Chondrocyte (in vitro differentiated cells): ENCODE measurements around the gene KANK2. TPM values are rescaled to one million over a fixed set of nuclear protein-coding genes. Genes with fewer than 3 reads are reported as not detected.

Experiments
- DNase-seq: peaks from one replicate; pipeline ENCODE4 v3.0.0; 2021; ENCODE audit warnings: mixed read lengths, low spot score
- H3K27ac Mint-ChIP-seq: one replicate; pipeline ENCODE4 v1.8.0; 2021; ENCODE audit warnings: mild to moderate bottlenecking, moderate library complexity, mixed read lengths; ENCODE audit not compliant: unreplicated experiment
- H3K27me3 Mint-ChIP-seq: 2 replicates; pipeline ENCODE4 v1.8.0; 2021; ENCODE audit warnings: low read depth, mixed read lengths
- H3K36me3 Mint-ChIP-seq: 2 replicates; pipeline ENCODE4 v1.8.0; 2021; ENCODE audit warnings: low read depth, mixed read lengths
- H3K4me1 Mint-ChIP-seq: 2 replicates; pipeline ENCODE4 v1.8.0; 2021; ENCODE audit warnings: low read depth, mild to moderate bottlenecking, mixed read lengths
- H3K4me3 Mint-ChIP-seq: one replicate; pipeline ENCODE4 v1.8.0; 2021; ENCODE audit warnings: mild to moderate bottlenecking, moderate library complexity, mixed read lengths; ENCODE audit not compliant: unreplicated experiment
- H3K9me3 Mint-ChIP-seq: 2 replicates; pipeline ENCODE4 v1.8.0; 2021; ENCODE audit warnings: low read depth, mixed read lengths
- CTCF ChIP-seq: fragments of 200-600 bp; sonication (generic); IDR thresholded peaks from 2 replicates; pipeline ENCODE4 v1.5.0; 2021; ENCODE audit warnings: antibody characterized with exemption, mild to moderate bottlenecking, moderate library complexity
- total RNA-seq: library from RNA; stranded (reverse); gene quantifications from 3 replicates; pipeline ENCODE4 v1.2.1, GENCODE V29; 2021

The KANK2 gene
- total RNA-seq, 1 donor from 2014 or later = 243 TPM

- Mint-ChIP-seq H3K4me3 (peak overlapping the region; percentile 92), H3K9me3 (no peaks in the 10 kb centered on the region), H3K4me1 (peaks cover 50% of the 10 kb centered on the region), H3K27me3 (no peaks in the 10 kb centered on the region), H3K27ac (peak overlapping the region; percentile 86), H3K36me3 (peaks cover 11% of the 10 kb centered on the region)
- DNase-seq = no peak
- no peak for TF ChIP-seq CTCF
Measured at GRCh38 chr19:11195681-11196080, 1.7 kb downstream of the KANK2 start.

- peaks cover 57% of the 10 kb centered on the region for H3K4me1 Mint-ChIP-seq
- no peak for DNase-seq
- peak overlapping the region; percentile 86 for H3K27ac Mint-ChIP-seq
- peak overlapping the region; percentile 92 for H3K4me3 Mint-ChIP-seq
- H3K27me3 Mint-ChIP-seq = no peaks in the 10 kb centered on the region
- no peaks in the 10 kb centered on the region for H3K9me3 Mint-ChIP-seq
- peaks cover 11% of the 10 kb centered on the region for H3K36me3 Mint-ChIP-seq
- no peak for TF ChIP-seq CTCF
Measured at GRCh38 chr19:11194656-11195558, 2.4 kb downstream of the KANK2 start.

- Mint-ChIP-seq H3K4me3 (peak overlapping the region; percentile 92), H3K27me3 (no peaks in the 10 kb centered on the region), H3K9me3 (no peaks in the 10 kb centered on the region), H3K36me3 (peaks cover 11% of the 10 kb centered on the region), H3K4me1 (peaks cover 64% of the 10 kb centered on the region), H3K27ac (peak overlapping the region; percentile 65)
- DNase-seq = no peak
- TF ChIP-seq CTCF = no peak
Measured at GRCh38 chr19:11194173-11194572, 3.2 kb downstream of the KANK2 start.

GRCh38 chr19:11192957-11193939, 4.1 kb downstream of the KANK2 start:
- Mint-ChIP-seq H3K4me1 (peaks cover 64% of the 10 kb centered on the region), H3K4me3 (peak overlapping the region; percentile 25), H3K27me3 (no peaks in the 10 kb centered on the region), H3K27ac (no peak overlapping the region), H3K36me3 (peaks cover 14% of the 10 kb centered on the region), H3K9me3 (no peaks in the 10 kb centered on the region)
- peak; percentile 90 for DNase-seq
- no peak for TF ChIP-seq CTCF

- H3K36me3 Mint-ChIP-seq = peaks cover 21% of the 10 kb centered on the region
- peak overlapping the region; percentile 41 for H3K4me3 Mint-ChIP-seq
- no peak for TF ChIP-seq CTCF
- no peaks in the 10 kb centered on the region for H3K9me3 Mint-ChIP-seq
- H3K4me1 Mint-ChIP-seq = peaks cover 70% of the 10 kb centered on the region
- DNase-seq = no peak
- no peaks in the 10 kb centered on the region for H3K27me3 Mint-ChIP-seq
- peak overlapping the region; percentile 84 for H3K27ac Mint-ChIP-seq
Measured at GRCh38 chr19:11191934-11192333, 5.4 kb downstream of the KANK2 start.
